SW 1271 (cell line): ENCODE data around the gene CSRP1.

Experiments
- DNase-seq, 2 experiments: peaks; one replicate each; lab custom pipeline; 2025; lab: John Stamatoyannopoulos, UW

Gene CSRP1

DNA sequence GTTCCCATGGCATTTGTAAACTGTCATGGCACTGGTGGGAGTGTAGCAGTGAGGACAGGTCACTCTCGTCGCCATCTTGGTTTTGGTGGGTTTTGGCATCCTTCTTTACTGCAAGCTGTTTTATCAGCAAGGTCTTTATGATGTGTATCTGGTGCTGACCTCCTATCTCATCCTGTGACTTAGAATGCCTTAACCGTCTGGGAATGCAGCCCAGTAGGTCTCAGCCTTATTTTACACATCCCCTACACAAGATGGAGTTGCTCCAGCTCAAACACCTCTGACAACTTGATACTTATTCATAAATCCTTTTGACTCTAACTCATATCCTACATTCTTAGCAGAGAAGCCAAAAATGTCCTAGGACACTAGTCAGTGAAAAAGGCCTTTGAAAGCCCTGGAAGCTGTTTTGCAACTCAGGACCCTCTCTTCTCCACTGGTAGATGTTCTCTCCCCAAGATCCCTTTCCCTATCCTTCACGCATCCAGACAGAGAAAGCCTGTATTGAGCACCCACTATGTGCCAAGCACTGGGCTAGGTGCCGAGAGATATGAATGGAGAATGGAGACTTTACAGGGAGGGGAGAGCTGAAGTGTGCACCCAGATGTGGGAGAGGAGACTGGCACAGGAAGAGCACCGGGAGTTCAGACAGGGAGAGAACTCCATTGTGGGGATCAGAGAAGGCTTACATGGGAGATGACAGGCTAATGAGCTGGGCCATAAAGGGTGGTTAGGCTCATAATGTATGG lies 6.7 kb upstream of the CSRP1 start:
- no peak for DNase-seq

DNA sequence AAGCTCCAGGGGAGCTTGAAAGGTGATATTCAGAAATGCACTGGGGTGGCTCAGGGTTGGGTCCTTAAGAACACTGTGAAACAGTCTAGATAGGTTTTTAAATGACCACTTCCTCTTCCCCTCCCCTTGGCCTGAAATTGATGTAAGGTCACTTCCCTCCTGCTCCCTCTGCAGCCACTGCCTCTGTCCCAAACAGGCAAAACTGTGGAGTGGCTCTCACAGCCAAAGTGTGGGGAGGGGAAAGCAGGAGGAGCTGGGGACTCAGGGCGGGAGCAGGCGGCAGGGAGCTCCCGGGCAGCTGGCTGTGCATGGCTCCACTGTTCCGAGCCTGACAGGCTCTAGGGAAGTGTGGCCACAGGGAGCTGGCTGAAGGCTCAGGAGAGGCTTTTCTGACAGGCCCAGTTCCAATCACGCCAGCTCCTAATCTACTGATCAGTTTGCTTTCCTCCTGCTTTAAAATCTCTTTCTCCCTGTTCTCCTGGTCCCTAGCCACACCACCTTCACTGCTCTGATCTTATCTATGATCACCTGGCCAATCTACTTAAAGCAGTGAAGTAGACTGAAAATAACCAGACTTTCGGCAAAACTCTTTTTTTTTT lies 5.1 kb upstream of the CSRP1 start:
- DNase-seq: no peak

DNA sequence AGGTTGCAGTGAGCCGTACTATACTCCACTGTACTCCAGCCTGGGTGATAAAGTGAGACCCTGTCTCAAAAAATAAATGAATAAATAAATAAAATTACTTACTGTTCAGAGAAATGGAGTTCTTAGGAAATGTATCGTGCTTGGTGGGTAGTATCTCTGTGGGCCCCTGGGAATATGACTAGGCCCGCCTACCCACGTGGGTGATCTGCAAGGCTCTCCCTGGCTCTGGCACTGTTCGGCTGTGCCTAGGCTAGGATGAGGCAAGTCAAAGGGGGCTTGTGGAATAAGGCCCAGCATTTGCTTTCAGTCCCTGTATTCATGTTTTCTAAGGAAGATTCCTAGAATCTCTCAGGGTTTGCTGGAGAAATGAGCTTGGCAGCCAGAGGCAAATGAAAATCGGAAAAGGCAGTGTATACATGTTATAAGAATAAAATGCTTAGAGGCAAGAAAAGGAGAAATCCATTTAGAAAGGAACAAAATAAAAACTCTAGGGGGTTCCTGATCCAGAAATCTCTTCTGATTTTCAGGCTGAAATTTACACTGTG lies 4.5 kb upstream of the CSRP1 start:
- no peak for DNase-seq

DNA sequence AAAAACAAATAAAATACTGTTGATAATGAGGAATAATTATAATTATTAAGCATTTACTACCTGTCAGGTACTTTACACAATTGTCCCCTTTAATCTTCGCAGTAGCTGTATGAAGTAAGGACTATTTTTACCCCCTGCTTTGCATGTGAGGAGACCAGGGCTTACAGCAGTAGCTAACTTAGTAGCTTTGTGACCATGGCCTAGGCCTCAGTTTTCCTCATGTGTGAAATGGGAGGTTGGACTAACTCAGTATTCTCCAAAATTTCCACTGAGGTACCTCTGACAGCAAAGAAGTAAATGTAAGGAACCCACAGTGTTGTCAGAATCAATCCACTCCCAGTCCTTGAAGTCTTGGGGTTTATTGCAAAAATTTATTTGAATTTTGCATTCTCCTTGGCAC lies 3.8 kb upstream of the CSRP1 start:
- no peak for DNase-seq

DNA sequence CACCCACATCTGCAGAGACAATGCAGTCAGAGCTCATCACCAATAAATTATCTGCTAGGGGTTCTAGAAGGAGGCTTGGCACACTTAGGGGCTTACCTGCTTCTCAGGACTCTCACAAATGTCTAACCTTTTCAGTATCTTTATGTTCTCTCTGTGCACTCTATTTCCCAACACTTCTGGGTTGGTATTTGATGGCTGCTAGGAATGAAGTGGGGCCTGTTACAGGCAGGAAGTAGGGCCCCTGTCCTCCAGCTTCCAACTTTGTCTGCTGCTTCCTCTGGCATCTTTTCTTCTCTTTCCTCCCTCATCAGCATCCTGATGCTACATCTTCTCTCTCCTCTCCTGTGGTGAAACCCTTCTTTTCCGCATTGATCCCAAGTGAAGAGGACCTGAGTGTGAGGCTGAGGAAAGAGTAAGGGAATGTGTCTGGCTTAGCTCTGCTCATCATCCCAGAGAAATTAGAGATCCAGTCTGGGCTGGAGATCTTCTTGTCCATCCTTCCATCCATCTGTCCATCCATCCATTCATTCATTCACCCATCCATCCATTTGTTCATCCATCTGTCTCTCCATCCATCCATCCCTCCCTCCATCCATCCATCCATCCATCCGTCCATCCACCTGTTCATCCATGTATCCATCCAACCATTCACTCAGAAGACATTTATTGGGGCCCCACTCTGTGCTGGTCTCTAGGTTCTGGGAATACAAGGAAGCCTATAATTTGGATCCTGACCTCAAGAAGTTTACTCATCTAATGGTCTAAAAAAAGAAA lies 2.9 kb upstream of the CSRP1 start:
- no peak for DNase-seq

DNA sequence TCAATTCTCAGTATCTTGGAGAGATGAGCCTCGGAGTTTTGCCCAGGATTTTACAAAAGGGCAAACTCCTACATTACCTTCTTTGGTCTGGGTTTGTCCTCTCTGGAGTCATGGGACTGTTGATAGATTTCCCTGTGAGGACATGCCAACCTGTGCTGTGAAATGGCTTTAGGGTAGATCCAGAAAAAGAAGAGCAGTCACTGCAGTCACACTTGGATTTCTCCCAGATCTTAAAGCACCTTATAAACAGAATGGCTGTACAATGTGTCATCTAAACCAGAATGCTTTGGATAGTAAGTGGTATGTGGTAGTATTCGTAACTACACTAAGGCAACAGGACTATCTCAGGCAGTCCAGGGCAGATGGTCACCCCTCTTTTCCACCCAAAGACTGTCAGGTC lies 1.9 kb upstream of the CSRP1 start:
- no peak for DNase-seq

DNA sequence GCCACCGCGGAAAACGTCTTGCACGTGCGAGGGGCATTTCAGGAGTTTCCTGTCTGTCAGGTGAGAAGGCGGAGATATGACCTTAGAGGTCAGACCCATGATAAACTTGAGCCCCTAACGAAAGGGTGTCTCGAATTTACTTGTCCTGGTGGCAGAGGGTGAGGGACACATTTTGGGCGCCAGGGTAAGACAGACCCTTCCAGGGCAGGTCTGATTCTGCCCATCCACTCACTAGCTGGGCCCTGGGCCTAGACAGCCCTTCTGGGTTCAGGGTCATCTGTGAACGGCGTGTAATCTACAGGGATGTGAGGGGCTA lies 395 bp upstream of the CSRP1 start:
- DNase-seq: no peak

DNA sequence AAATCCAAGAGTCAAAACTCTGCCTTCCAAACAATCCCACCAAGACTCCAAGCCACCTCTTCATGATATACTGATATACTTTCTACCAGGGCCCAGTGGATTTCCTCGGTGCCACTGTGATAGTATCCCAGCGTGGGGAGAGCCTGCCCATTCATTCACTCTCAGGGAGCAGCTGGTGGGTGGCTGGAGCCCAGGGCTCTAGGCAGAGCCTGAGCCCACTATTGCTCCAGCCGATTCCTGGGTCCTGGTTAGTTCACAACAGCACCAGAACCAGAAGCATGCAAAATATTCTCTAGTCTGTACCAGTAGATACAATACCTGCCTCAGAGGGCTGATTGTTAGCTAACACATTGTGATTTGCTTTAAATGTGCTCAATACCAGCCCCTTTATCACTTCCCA lies 831 bp downstream of the CSRP1 start:
- no peak for DNase-seq

DNA sequence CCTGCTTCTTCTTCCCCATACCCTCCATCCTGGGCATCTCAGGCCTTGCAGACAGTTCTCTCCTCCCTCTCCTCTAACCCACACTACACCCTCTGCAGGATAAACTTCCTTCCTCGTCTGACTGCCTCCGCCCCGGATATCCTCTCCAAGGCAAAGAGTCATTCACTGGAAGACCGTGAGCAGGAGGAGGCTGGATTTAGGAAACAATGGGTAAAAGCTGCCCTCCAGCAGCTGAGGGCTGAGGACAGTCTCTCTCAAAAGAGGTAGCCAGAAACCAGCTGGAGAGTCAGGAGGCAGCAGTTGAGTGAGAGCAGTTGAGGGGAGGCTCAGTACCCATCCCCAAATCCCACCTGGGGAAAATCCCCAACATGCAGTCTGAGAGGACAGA lies 1.4 kb downstream of the CSRP1 start:
- no peak for DNase-seq

DNA sequence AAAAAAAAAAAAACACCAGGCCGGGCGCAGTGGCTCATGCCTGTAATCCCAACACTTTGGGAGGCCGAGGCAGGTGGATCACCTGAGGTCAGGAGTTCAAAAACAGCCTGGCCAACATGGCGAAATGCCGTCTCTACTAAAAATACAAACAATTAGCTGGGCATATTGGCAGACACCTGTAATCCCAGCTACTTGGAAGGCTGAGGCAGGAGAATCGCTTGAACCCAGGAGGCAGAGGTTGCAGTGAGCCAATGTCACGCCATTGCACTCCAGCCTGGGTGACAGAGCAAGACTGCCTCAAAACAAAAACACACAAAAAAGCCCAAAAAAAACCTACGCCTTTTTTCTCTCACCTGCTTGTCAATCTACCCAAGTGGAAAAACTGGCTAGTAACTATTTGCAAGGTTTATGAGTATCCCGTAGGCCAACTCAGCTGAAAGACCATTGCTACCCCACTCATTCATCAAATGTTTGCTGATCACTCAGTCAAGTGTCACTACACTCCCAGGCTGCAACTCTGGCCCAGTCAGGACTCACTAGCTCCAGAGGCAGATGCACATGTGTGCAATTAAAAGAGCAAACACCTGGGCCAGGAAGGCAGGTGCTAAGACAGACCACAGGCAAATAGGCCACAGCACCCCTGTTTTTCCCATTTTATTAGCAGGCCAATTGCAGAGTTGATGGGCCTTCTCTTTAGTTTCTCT lies 2.0 kb downstream of the CSRP1 start:
- DNase-seq: no peak

DNA sequence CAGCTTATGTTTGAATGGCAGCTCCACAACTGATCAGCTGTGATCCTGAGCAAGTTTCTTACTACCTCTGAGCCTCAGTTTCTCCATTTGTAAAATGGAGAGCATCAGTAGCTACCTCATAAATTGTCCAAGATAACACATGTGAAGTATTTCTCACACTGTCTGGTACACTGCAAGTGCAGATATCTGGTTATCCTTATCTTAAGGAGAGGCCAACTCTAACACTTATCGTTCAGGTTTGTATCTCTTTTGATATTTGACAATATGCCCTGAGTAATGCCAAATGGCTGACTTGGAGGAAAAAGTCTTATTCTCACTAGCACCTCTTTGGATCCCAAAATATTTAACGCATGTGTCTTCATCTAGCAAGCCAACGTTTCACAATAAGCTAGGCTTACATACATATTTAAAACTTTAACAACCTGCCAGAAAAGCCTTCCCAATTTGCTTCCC lies 2.7 kb downstream of the CSRP1 start:
- DNase-seq: no peak

DNA sequence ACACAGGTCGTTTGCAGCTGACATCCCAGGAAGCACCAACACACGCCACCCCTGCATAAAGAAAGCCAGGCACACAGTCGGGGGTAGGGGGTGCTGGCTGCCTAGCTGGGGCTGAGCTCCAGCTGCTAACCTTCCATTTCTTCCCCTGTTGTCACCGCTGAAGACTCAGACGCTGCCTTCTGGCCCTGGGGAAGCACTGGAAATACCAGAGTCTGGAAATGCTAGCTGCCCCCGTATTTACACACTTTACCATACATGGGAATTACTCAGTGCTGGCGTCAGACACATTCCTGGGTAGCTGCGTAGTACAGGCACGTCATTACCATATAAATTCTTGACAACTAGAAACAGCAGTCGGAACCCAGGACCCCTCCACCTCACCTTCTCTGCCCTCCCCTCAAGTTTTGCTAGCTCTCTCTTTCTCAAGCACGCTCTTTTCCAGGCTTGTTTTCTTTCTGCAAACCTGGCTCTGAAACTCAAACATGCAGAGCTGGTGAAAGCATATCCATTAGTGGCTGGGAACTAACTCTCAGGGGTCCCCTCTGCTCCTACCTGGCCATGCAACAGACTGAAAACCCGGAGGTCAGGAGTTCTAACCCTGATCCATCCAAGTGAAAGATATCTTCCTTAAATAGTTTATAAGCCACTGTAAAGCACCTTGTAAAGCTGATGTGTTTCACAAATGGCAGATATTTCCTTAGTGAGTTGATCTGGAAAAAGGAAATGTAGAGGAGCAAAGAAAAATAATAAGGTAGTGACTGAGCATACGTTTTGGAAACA lies 3.3 kb downstream of the CSRP1 start:
- DNase-seq: no peak

DNA sequence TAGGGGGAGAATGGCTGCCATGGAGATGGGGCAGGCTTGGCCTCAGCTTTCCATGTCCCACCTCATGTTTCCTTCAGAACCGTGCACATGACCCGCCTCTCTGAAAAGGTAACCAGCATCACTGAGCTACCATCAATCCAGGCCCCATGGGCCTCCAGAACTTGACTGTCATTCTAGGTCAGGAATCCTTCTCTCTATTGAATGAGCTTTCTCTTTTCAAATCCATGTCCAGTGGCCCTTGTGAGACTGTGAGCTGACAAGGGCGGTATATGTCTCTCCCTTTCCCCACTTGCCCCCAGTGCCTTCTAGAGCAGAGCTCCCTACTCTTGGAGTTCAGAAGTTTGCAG lies 4.4 kb downstream of the CSRP1 start:
- no peak for DNase-seq

DNA sequence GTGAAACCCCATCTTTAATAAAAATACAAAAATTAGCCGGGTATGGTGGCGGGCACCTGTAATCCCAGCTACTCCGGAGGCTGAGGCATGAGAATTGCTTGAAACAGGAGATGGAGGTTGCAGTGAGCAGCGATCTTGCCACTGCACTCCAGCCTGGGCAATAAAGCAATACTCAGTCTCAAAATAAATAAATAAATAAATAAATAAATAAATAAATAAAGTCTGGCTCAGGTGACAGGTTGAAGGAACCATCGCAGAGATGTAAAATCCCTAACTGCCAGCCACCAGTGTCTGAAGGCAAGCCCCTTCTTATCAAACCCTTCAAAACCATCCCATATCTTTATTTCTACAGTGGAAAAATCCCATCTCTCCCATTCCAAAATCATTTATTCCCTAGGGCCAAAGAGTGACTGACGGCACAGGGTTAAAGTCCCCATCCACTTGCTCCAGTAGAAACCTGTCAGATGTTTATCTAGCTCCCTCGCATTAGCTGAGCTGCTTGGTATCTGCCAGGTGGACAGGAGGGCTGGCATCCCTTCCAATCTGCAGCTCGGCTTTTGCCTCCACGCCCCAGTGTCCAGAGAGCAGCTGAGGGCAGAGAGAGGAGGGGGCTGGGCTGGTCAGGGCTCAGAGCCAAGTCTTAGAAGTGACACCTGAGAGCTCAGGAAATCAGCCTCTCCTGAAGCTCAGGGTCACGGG lies 5.0 kb downstream of the CSRP1 start:
- no peak for DNase-seq

DNA sequence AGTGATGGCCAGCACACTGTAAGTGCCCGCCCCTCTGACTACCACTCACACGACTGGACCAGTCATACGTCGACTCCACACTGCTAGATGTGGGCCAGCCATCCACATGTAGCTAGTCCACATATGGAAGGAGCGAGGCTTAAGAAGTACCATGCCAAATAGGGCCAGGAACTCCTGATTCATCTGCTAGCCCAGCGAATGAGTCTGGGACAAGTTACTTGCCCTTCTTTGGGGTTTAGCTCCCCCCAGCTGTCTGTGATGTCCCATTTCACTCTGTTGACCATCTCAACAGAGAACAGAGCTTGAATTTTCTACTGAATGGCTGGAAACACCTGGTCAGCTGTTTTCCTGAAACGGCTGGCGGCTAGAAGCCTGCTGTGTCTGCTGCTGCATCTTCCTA lies 5.8 kb downstream of the CSRP1 start:
- no peak for DNase-seq

DNA sequence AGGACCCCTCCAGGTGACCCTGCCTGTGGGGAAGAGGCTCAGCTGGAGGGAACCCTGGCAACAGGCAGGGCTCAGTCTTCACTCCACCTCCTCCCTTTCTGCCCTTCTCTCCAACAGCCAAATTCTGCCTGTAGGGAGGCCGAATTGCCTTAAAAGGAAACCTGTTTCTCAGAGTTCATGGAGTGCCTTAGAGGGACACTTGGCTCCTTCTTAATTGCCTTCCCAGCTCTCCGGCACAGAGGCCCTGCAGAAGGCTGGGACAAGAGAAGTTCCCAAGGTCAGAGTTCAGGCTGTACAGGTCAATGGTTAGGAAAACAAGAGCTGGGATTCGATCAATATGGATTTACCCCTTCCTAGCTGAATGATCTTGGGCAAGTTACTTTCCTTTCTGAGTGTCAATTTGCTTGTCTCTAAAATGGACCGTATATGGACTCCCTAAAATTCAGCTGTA lies 6.2 kb downstream of the CSRP1 start:
- DNase-seq: no peak

DNA sequence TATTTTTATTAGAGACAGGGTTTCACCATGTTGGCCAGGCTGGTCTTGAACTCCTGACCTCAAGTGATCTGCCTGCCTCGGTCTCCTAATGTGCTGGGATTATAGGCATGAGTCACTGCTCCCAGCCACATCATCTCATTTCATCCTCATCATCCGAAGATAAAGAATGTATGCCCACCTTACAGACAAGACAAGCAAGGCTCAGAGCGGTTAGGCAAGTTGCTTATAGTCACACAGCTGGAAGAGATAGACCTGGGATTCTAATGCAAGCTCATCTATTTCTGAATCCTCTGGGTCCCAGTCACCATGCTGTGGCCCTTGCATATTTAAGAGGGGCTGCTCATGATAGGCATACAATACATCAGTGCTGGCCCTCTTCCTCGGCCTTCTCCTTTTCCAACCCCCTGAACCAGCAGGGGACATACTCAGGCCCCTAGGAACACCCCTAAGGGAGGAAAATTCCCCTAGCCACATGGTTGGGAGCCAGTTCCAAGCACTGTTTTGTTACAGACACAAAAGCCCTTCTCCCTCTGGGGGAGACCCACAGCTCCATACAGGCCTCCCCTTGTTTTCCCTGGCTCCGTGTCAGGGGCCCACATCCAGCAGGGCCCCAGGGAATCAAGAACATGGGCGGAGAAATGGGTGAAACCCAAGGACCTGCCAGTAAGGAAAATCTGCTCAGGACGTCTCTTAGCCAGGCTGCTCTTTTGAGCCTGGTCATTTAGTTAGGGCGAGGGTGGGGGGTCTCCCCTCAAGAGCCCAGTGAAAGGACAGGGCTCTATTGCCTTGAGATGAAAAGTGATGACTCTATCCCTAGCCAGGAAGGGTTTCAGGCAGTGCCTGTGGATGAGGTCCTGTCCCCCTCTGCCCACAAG lies 6.9 kb downstream of the CSRP1 start:
- DNase-seq: no peak

DNA sequence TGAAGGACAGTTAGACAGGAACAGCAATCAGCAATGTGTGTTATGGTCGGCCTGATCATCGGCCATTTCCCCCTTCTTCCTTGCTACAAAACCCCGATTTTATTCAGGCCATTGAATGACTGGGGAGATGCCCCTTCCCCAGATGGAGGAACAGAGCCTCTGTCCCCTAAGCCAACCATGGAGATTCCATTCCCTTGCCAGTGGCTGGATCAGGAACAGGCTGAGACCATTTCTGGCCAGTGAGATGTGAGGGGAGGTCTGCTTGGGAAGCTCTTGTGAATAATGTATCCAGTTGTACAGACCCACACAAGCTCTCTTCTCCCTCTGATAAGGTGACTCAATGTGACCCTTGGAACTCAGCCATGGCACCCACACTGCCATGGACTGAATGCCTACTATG lies 7.7 kb downstream of the CSRP1 start:
- DNase-seq: no peak

DNA sequence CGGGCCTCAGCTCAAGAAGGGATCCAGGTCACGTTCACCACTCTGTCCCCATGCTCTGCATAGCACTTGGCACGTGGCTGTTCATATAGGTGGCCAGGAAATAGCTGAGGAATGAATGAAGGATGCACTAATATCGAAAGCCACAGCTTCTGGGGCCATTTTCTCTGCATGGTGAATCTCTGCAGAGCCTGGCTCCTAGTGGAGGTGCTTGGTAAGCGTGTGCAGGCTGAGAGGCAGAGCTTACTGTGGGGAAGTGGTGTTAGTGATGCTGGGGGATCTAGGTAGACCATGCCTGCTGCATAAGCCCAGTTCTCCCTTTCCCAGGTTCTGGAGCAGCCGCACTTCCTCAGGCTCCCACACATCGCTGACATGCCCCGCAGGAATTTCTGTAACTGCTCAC lies 8.3 kb downstream of the CSRP1 start:
- DNase-seq: no peak

DNA sequence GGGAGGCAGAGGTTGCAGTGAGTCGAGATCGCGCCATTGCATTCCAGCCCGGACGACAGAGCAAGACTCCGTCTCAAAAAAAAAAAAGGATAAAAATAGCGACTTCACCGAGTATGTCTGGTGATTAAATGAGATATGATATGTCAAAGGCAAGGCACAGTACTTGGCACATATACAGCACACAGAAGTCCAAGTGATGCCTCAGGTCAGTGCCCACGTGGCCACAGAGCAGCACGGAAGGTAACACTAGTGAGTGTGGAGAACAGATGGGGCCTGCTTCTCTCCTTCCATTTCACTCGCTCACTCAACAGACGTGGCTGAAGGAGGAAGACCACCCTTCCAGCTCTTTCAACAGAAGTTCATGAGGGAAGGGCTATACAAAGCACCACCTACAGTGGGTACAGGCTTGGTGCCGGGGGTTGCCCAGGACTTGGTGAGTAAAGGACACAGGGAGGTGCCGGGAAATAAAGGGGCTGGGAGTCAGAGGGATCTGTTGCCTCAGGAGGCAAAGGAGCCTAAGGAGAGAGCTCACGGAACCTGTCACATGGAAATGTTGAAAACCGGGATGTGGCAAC lies 8.9 kb downstream of the CSRP1 start:
- DNase-seq: no peak
